ENCODE measurements around the gene TTC23L.

Gene TTC23L

GRCh38 chr5:34791761-34792244 lies 47.2 kb upstream of the TTC23L start:
- Histone ChIP-seq H3K27me3 (replicated peaks; ENCODE audit: insufficient read depth, low read length) (no peaks in the 10 kb centered on the region), H3K27ac (ENCODE audit: low read length) (no peak overlapping the region), H3K9ac (ENCODE audit: low read length) (no peak overlapping the region), H4K20me1 (ENCODE audit: insufficient read depth, low read length) (no peaks in the 10 kb centered on the region), H3K79me2 (ENCODE audit: low read length) (no peaks in the 10 kb centered on the region), H2AFZ (ENCODE audit: low read length) (no peak overlapping the region), H3K9me3 (replicated peaks; ENCODE audit: insufficient read depth, low read length) (no peaks in the 10 kb centered on the region), H3K9me2 (replicated peaks; ENCODE audit: insufficient read depth, low read length) (no peaks in the 10 kb centered on the region), H3F3A (ENCODE audit: insufficient read depth, low read length) (no peaks in the 10 kb centered on the region), H3K4me1 (ENCODE audit: low read length) (no peaks in the 10 kb centered on the region), H3K4me3 (ENCODE audit: low read length) (no peak overlapping the region), H3K36me3 (replicated peaks; ENCODE audit: insufficient read depth, low read length) (no peaks in the 10 kb centered on the region), H3K4me2 (ENCODE audit: low read depth, low read length) (no peak overlapping the region)
- TF ChIP-seq EZH2 (optimal IDR thresholded peaks at IDR 0.05; ENCODE audit: low read depth, low read length): no peak
- TF ChIP-seq EZH2phosphoT487 (IDR thresholded peaks at IDR 0.05; ENCODE audit: low read length): no peak
- TF ChIP-seq, protein P1, sequence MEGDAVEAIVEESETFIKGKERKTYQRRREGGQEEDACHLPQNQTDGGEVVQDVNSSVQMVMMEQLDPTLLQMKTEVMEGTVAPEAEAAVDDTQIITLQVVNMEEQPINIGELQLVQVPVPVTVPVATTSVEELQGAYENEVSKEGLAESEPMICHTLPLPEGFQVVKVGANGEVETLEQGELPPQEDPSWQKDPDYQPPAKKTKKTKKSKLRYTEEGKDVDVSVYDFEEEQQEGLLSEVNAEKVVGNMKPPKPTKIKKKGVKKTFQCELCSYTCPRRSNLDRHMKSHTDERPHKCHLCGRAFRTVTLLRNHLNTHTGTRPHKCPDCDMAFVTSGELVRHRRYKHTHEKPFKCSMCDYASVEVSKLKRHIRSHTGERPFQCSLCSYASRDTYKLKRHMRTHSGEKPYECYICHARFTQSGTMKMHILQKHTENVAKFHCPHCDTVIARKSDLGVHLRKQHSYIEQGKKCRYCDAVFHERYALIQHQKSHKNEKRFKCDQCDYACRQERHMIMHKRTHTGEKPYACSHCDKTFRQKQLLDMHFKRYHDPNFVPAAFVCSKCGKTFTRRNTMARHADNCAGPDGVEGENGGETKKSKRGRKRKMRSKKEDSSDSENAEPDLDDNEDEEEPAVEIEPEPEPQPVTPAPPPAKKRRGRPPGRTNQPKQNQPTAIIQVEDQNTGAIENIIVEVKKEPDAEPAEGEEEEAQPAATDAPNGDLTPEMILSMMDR (IDR thresholded peaks at IDR 0.05; ENCODE audit: low read length): no peak
- DNase-seq: no peak

DNA sequence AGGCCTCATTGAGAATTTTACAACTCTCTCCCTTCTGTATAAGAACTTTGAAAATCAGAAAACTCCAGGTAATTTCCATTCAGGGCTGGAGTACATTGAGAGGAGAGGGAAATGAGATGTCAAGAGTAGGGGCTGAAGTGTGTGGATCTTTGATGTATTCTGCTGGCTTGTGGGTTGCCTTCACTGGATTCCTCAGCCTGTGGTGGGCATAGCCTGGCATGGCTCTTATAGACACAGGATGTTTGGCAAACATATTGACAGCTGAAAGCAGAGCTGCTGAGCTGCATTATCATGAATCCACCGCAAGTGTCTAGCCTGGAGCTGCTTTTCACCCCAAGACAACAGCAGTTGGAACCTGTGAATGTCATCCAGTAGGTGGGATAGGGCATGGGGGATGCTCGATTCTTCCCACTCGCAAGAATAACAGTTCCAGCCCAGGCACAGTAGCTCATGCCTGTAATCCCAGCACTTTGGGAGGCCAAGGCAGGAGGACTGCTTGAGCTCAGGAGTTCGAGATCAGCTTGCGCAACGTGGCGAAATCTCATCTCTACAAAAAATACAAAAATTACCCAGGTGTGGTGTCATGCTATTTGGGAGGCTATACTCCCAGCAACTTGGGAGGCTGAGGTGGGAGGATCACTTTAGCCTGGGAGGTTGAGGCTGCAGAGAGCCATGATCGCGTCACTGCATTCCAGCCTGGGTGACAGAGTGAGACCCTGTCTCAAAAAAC lies 36.0 kb upstream of the TTC23L start:
- H2AFZ ChIP-seq (ENCODE audit: low read length): no peak overlapping the region
- TF ChIP-seq, protein P1 (IDR thresholded peaks at IDR 0.05; ENCODE audit: low read length): no peak
- TF ChIP-seq EZH2 (optimal IDR thresholded peaks at IDR 0.05; ENCODE audit: low read depth, low read length) (no peak), EZH2phosphoT487 (IDR thresholded peaks at IDR 0.05; ENCODE audit: low read length) (no peak)
- no peaks in the 10 kb centered on the region for H4K20me1 ChIP-seq (ENCODE audit: insufficient read depth, low read length)
- no peak overlapping the region for H3K9ac ChIP-seq (ENCODE audit: low read length)
- H3F3A ChIP-seq (ENCODE audit: insufficient read depth, low read length): no peaks in the 10 kb centered on the region
- H3K27me3 ChIP-seq (replicated peaks; ENCODE audit: insufficient read depth, low read length): no peaks in the 10 kb centered on the region
- no peak overlapping the region for H3K27ac ChIP-seq (ENCODE audit: low read length)
- H3K9me3 ChIP-seq (replicated peaks; ENCODE audit: insufficient read depth, low read length): no peaks in the 10 kb centered on the region
- H3K4me3 ChIP-seq (ENCODE audit: low read length): no peak overlapping the region
- H3K9me2 ChIP-seq (replicated peaks; ENCODE audit: insufficient read depth, low read length): no peaks in the 10 kb centered on the region
- no peaks in the 10 kb centered on the region for H3K4me1 ChIP-seq (ENCODE audit: low read length)
- no peaks in the 10 kb centered on the region for H3K36me3 ChIP-seq (replicated peaks; ENCODE audit: insufficient read depth, low read length)
- no peaks in the 10 kb centered on the region for H3K79me2 ChIP-seq (ENCODE audit: low read length)
- no peak overlapping the region for H3K4me2 ChIP-seq (ENCODE audit: low read depth, low read length)
- no peak for DNase-seq

DNA sequence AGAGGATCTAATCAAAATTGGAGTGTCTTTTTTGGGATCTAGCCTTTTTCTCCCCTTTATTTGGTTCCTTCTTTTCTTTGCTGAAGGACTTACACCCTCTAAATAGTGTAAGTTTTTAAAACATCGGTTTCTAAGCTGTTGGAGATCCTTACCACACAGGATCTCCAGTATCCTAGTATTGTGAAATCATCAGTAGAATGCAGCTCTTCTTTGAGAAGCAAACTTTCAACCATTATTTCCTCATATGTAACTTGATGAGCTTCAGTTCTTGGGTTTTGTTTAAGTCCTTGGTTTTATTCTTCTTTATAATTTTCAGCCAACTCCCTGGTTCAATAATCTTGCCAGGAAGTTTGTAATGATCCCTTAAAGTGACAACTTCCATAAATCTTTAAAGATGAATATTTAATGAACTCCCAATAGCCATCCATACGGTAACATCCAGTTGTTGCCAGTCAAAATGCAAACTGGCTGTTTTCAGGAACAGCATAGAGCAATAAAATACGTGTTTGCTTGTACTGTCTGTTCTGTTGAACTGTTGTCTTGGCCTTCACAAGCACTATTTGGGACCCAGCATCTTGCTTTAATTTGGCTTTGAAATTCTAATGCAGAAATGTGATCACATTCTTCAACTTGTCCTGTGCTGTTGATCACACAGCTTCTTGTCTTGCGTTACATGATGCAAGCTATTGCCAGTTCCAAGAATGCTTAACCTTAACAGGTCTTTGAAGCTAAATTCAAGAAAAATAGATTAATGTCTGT lies 34.8 kb upstream of the TTC23L start:
- TF ChIP-seq, protein P1 (IDR thresholded peaks at IDR 0.05; ENCODE audit: low read length): no peak
- Histone ChIP-seq H3K27me3 (replicated peaks; ENCODE audit: insufficient read depth, low read length) (no peaks in the 10 kb centered on the region), H3K4me3 (ENCODE audit: low read length) (no peak overlapping the region), H3K9ac (ENCODE audit: low read length) (no peak overlapping the region), H3F3A (ENCODE audit: insufficient read depth, low read length) (no peaks in the 10 kb centered on the region), H3K79me2 (ENCODE audit: low read length) (no peaks in the 10 kb centered on the region), H3K9me3 (replicated peaks; ENCODE audit: insufficient read depth, low read length) (no peaks in the 10 kb centered on the region), H3K9me2 (replicated peaks; ENCODE audit: insufficient read depth, low read length) (no peaks in the 10 kb centered on the region), H4K20me1 (ENCODE audit: insufficient read depth, low read length) (no peaks in the 10 kb centered on the region), H3K27ac (ENCODE audit: low read length) (no peak overlapping the region), H2AFZ (ENCODE audit: low read length) (no peak overlapping the region), H3K36me3 (replicated peaks; ENCODE audit: insufficient read depth, low read length) (no peaks in the 10 kb centered on the region), H3K4me1 (ENCODE audit: low read length) (no peaks in the 10 kb centered on the region), H3K4me2 (ENCODE audit: low read depth, low read length) (no peak overlapping the region)
- DNase-seq: no peak

Data from MM.1S (cell line).